Measurements from ENCODE around the gene ERCC1. TPM values are rescaled to one million over a fixed set of nuclear protein-coding genes. Genes with fewer than 3 reads are reported as not detected.
A peak's percentile ranks its signal among the peaks of the same experiment; 100 is the strongest.

Gene ERCC1
- total RNA-seq, 1 experiment from 2014 or later: 43.7 TPM

- POLR2A ChIA-PET: interaction anchor here (0.7 to 1.7 kb wide), 3 partner anchors 35 to 211 kb away, joined by 4 to 5 read pairs (median 4); partner anchors contain the start of genes ERCC2 and FOSB
- Mint-ChIP-seq H3K4me1 (peaks cover 26% of the 10 kb centered on the region), H3K27me3 (ENCODE audit: low read depth) (peaks cover 7% of the 10 kb centered on the region; the same call in 1 of the 2 replicates), H3K4me3 (peak within 1 kb of the TSS; percentile 96), H3K9me3 (no peaks in the 10 kb centered on the region), H3K36me3 (peaks cover 13% of the 10 kb centered on the region), H3K27ac (peak within 1 kb of the TSS; percentile 99)
- DNase-seq (ENCODE audit: low spot score) (peak; percentile 97), ATAC-seq (peak; percentile 64)
- CTCF ChIA-PET: interaction anchor here (0.5 to 5.9 kb wide), 25 partner anchors 8 to 412 kb away, joined by 3 to 67 read pairs (median 4); partner anchors contain the start of genes ERCC1, EXOC3L2 and FOSB
- TF ChIP-seq ZNF121 (CRISPR knock-in tag; IDR thresholded peaks at IDR 0.05) (peak; percentile 99), ZBTB21 (CRISPR knock-in tag; IDR thresholded peaks at IDR 0.05; ENCODE audit: borderline replicate concordance) (no peak), HMGA2 (CRISPR knock-in tag; IDR thresholded peaks at IDR 0.05) (no peak), ESRRA (CRISPR knock-in tag; IDR thresholded peaks at IDR 0.05; ENCODE audit: borderline replicate concordance) (no peak), EMX1 (CRISPR knock-in tag; IDR thresholded peaks at IDR 0.05) (no peak), PRRX2 (CRISPR knock-in tag; IDR thresholded peaks at IDR 0.05) (no peak), AFF4 (CRISPR knock-in tag; IDR thresholded peaks at IDR 0.05; ENCODE audit: borderline replicate concordance) (no peak), E2F5 (CRISPR knock-in tag; IDR thresholded peaks at IDR 0.05) (no peak), SOX15 (CRISPR knock-in tag; IDR thresholded peaks at IDR 0.05) (no peak), FOXP1 (CRISPR knock-in tag; IDR thresholded peaks at IDR 0.05; ENCODE audit: borderline replicate concordance) (no peak), FOXP4 (CRISPR knock-in tag; IDR thresholded peaks at IDR 0.05) (no peak), ZNF532 (CRISPR knock-in tag; IDR thresholded peaks at IDR 0.05; ENCODE audit: borderline replicate concordance) (no peak), JUN (CRISPR knock-in tag; IDR thresholded peaks at IDR 0.05) (no peak), ZNF671 (CRISPR knock-in tag; IDR thresholded peaks at IDR 0.05) (0 out of 2 replicates have a peak, but pooled peaks have one; percentile 45), ELF4 (CRISPR knock-in tag; IDR thresholded peaks at IDR 0.05; ENCODE audit: low read depth) (no peak), ZNF396 (CRISPR knock-in tag; IDR thresholded peaks at IDR 0.05; ENCODE audit: borderline replicate concordance) (no peak), RORB (CRISPR knock-in tag; IDR thresholded peaks at IDR 0.05) (no peak), ZNF232 (CRISPR knock-in tag; IDR thresholded peaks at IDR 0.05) (no peak), MXD4 (CRISPR knock-in tag; IDR thresholded peaks at IDR 0.05; ENCODE audit: borderline replicate concordance) (no peak; the same call in 1 of the 2 replicates)
- TF ChIP-seq, protein P1, sequence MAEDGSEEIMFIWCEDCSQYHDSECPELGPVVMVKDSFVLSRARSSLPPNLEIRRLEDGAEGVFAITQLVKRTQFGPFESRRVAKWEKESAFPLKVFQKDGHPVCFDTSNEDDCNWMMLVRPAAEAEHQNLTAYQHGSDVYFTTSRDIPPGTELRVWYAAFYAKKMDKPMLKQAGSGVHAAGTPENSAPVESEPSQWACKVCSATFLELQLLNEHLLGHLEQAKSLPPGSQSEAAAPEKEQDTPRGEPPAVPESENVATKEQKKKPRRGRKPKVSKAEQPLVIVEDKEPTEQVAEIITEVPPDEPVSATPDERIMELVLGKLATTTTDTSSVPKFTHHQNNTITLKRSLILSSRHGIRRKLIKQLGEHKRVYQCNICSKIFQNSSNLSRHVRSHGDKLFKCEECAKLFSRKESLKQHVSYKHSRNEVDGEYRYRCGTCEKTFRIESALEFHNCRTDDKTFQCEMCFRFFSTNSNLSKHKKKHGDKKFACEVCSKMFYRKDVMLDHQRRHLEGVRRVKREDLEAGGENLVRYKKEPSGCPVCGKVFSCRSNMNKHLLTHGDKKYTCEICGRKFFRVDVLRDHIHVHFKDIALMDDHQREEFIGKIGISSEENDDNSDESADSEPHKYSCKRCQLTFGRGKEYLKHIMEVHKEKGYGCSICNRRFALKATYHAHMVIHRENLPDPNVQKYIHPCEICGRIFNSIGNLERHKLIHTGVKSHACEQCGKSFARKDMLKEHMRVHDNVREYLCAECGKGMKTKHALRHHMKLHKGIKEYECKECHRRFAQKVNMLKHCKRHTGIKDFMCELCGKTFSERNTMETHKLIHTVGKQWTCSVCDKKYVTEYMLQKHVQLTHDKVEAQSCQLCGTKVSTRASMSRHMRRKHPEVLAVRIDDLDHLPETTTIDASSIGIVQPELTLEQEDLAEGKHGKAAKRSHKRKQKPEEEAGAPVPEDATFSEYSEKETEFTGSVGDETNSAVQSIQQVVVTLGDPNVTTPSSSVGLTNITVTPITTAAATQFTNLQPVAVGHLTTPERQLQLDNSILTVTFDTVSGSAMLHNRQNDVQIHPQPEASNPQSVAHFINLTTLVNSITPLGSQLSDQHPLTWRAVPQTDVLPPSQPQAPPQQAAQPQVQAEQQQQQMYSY (CRISPR knock-in tag; IDR thresholded peaks at IDR 0.05): peak; percentile 78
- TF ChIP-seq, protein P2, sequence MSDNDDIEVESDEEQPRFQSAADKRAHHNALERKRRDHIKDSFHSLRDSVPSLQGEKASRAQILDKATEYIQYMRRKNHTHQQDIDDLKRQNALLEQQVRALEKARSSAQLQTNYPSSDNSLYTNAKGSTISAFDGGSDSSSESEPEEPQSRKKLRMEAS (CRISPR knock-in tag; IDR thresholded peaks at IDR 0.05): peak; percentile 22; the same call in 1 of the 2 replicates
Measured at GRCh38 chr19:45404557-45405434, 18.9 kb downstream of the ERCC1 start, which contains the start of gene PPP1R13L. Gene PPP1R13L (minus strand): TSS chr19:45405069. CDS start chr19:45398318, 6,751 bp downstream.

All from WTC11 (cell line).